Keratinocyte (primary cell): Measurements from ENCODE around the gene ZNF480. TPM values are rescaled to one million over a fixed set of nuclear protein-coding genes. Genes with fewer than 3 reads are reported as not detected.
"Not testable (repeated sequence)": the region's sequence is repeated elsewhere in the genome, so short reads cannot be mapped to it uniquely, and the experiment has no call there.

ENCODE experiments used
- DNase-seq: peaks from one replicate; pipeline ENCODE4 v3.0.0-alpha.2; 2011; ENCODE audit warnings: low read depth, missing footprints, low spot score
- FAIRE-seq: peaks from 2 replicates; lab custom pipeline; 2011; peaks lifted over from hg19 to GRCh38; lab: Jason Lieb, UNC
- H2AFZ ChIP-seq: 2 replicates; pipeline ENCODE4 v1.6.0; 2012; ENCODE audit warnings: low read length, control low read depth, inconsistent platforms; ENCODE audit not compliant: control insufficient read depth
- H3K27ac ChIP-seq: 2 replicates; pipeline ENCODE4 v1.5.1; 2011; ENCODE audit warnings: low read length; ENCODE audit not compliant: control insufficient read depth, insufficient read depth
- H3K27me3 ChIP-seq: 3 replicates; pipeline ENCODE4 v1.6.0; 2011; ENCODE audit warnings: low read length; ENCODE audit not compliant: control insufficient read depth, insufficient read depth; ENCODE audit errors: extremely low read depth
- H3K36me3 ChIP-seq, 2 experiments: 2 replicates in 1 of 2; 3 replicates in 1 of 2; pipeline ENCODE4 v1.5.1; 2011; ENCODE audit warnings: low read length in 2 of 2, mild to moderate bottlenecking in 1 of 2; ENCODE audit not compliant: control insufficient read depth in 2 of 2, insufficient read depth in 2 of 2; ENCODE audit errors: extremely low read depth in 1 of 2
- H3K4me1 ChIP-seq: 3 replicates; pipeline ENCODE4 v1.5.1; 2011; ENCODE audit warnings: low read length; ENCODE audit not compliant: control insufficient read depth, insufficient read depth; ENCODE audit errors: extremely low read depth
- H3K4me2 ChIP-seq: 3 replicates; pipeline ENCODE4 v1.6.0; 2011; ENCODE audit warnings: low read depth, low read length; ENCODE audit not compliant: control insufficient read depth, insufficient read depth; ENCODE audit errors: extremely low read depth
- H3K4me3 ChIP-seq, 3 experiments: fragments of 200-600 bp in 1 of 3; sonication (generic) in 1 of 3; 2 replicates in 2 of 3; 3 replicates in 1 of 3; pipeline ENCODE4 v1.5.1; 2011 to 2016; ENCODE audit warnings: low read length in 3 of 3, mild to moderate bottlenecking in 3 of 3, control low read depth in 2 of 3, inconsistent platforms in 1 of 3, low read depth in 1 of 3, mixed read lengths in 1 of 3, mixed run types in 1 of 3, moderate library complexity in 1 of 3; ENCODE audit not compliant: control insufficient read depth in 2 of 3, insufficient read depth in 2 of 3; ENCODE audit errors: extremely low read depth in 1 of 3
- H3K79me2 ChIP-seq: 2 replicates; pipeline ENCODE4 v1.6.0; 2012; ENCODE audit warnings: low read length; ENCODE audit not compliant: control insufficient read depth, insufficient read depth
- H3K9ac ChIP-seq: 3 replicates; pipeline ENCODE4 v1.6.0; 2011; ENCODE audit warnings: low read length; ENCODE audit not compliant: control insufficient read depth, insufficient read depth; ENCODE audit errors: extremely low read depth
- H3K9me1 ChIP-seq: 3 replicates; pipeline ENCODE4 v1.6.0; 2011; ENCODE audit warnings: low read length; ENCODE audit not compliant: control insufficient read depth, insufficient read depth; ENCODE audit errors: extremely low read depth
- H3K9me3 ChIP-seq: 2 replicates; pipeline ENCODE4 v1.5.1; 2012; ENCODE audit warnings: low read depth, low read length; ENCODE audit not compliant: control insufficient read depth
- H4K20me1 ChIP-seq: 3 replicates; pipeline ENCODE4 v1.6.0; 2011; ENCODE audit warnings: low read length; ENCODE audit not compliant: control insufficient read depth, insufficient read depth; ENCODE audit errors: extremely low read depth
- EZH2 ChIP-seq: IDR thresholded peaks from one replicate; pipeline ENCODE4 v1.6.1; 2012; ENCODE audit warnings: inconsistent platforms, mild to moderate bottlenecking, low read length, moderate library complexity
- dilution Hi-C: fragments of 300-500 bp; cut with MboI; formaldehyde crosslinking; loops from one replicate; pipeline ENCODE4 v1.7.0; 2020; ENCODE audit warnings: low sequenced_read_pairs; ENCODE audit not compliant: extremely low pct_ligation_motif_present
- polyA plus RNA-seq, 5 experiments: library from polyadenylated mRNA; depleted of rRNA in 3 of 5; stranded (reverse) in 3 of 5; stranded (forward) in 1 of 5; unstranded in 1 of 5; fragments of >200 nt; gene quantifications; 1 replicate in 1 of 5; 2 replicates in 3 of 5; 3 replicates in 1 of 5; pipeline versions ENCODE4 v1.2.1 to v1.2.3, GENCODE V29; 2011 to 2012; ENCODE audit warnings: missing spikeins in 2 of 5, low read depth in 1 of 5, low replicate concordance in 1 of 5
- TF ChIP-seq, protein P1 (sequence below), 3 experiments: IDR thresholded peaks in 1 of 3; conservative IDR thresholded peaks in 1 of 3; optimal IDR thresholded peaks in 1 of 3; 2 replicates in 2 of 3; 3 replicates in 1 of 3; pipeline versions ENCODE3 to v1.5.1; 2011; ENCODE audit warnings: low read length in 3 of 3, mild to moderate bottlenecking in 3 of 3, moderate library complexity in 2 of 3, control low read depth in 1 of 3, inconsistent platforms in 1 of 3; ENCODE audit not compliant: insufficient read depth in 2 of 3; ENCODE audit errors: extremely low read depth in 1 of 3

Gene ZNF480
- polyA plus RNA-seq, 1 donor (not counting 4 experiments of a cell fraction or from before 2014, with no cell fraction given): 7.5 TPM

DNA sequence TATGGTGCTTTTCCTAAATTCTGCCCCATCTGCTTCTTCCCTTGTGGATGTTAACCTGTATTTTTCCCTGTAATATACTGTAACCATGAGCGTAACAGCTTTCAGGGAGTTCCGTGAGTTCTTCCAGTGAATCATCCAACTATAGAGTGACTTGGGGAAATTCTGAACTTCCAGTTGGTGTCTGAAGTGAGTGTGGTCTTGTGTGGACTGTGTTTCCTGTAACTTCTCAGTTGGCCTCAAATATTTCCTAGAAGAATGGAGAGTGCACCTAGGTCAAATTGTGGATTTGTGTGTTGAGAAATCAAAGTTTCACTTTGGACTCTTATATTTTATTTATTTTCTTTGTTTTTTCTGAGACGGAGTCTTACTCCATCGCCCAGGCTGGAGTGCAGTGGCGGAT is 38.5 kb upstream of the ZNF480 start:
- Histone ChIP-seq H3K4me1 (no peaks in the 10 kb centered on the region), H3K4me3 (no peak overlapping the region)
- FAIRE-seq: no peak

DNA sequence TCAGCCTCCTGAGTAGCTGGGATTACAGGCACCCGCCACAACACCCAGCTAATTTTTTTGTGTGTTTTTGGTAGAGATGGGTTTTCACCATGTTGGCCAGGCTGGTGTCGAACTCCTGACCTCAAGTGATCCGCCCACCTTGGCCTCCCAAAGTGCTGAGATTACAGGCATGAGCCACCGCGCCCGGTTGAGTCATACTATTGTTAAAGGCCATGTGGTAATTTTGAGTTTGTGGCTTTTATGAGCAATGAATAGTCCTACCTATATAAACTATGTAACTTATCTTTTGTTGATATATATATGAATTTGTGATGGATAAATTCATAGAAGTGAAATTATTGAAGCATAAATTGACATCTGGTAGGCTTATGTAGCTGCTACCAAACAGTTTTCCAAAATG is 31.4 kb upstream of the ZNF480 start:
- H3K36me3 ChIP-seq, FAIRE-seq, dilution Hi-C loops, H3K27me3 ChIP-seq, H3K9me1 ChIP-seq, H3K4me2 ChIP-seq, H3K9ac ChIP-seq, H3K4me3 ChIP-seq, H3K27ac ChIP-seq, H4K20me1 ChIP-seq, H2AFZ ChIP-seq, H3K9me3 ChIP-seq, DNase-seq, H3K4me1 ChIP-seq: not testable (repeated sequence)
- H3K79me2 ChIP-seq: peaks cover 11% of the 10 kb centered on the region

More for the DNA sequence above, 38.5 kb upstream of the ZNF480 start:
- no peak overlapping the region for H3K4me2 ChIP-seq
- no peaks in the 10 kb centered on the region for H3K9me1 ChIP-seq
- peaks cover 2% of the 10 kb centered on the region for H3K9me3 ChIP-seq
- H3K27me3 ChIP-seq: no peaks in the 10 kb centered on the region
- no peak overlapping the region for H3K27ac ChIP-seq
- no peaks in the 10 kb centered on the region for H3K36me3 ChIP-seq
- TF ChIP-seq, protein P1, sequence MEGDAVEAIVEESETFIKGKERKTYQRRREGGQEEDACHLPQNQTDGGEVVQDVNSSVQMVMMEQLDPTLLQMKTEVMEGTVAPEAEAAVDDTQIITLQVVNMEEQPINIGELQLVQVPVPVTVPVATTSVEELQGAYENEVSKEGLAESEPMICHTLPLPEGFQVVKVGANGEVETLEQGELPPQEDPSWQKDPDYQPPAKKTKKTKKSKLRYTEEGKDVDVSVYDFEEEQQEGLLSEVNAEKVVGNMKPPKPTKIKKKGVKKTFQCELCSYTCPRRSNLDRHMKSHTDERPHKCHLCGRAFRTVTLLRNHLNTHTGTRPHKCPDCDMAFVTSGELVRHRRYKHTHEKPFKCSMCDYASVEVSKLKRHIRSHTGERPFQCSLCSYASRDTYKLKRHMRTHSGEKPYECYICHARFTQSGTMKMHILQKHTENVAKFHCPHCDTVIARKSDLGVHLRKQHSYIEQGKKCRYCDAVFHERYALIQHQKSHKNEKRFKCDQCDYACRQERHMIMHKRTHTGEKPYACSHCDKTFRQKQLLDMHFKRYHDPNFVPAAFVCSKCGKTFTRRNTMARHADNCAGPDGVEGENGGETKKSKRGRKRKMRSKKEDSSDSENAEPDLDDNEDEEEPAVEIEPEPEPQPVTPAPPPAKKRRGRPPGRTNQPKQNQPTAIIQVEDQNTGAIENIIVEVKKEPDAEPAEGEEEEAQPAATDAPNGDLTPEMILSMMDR (optimal IDR thresholded peaks at IDR 0.05 in 1 of 3, IDR thresholded peaks at IDR 0.05 in 1 of 3, conservative IDR thresholded peaks at IDR 0.05 in 1 of 3; ENCODE audit: extremely low read depth in 1 of 3, insufficient read depth in 2 of 3, low read length in 3 of 3): no peak
- TF ChIP-seq EZH2: no peak
- dilution Hi-C loops: no loop called here
- no peaks in the 10 kb centered on the region for H3K79me2 ChIP-seq
- no peak overlapping the region for H2AFZ ChIP-seq
- no peak overlapping the region for H3K9ac ChIP-seq
- DNase-seq: no peak
- no peaks in the 10 kb centered on the region for H4K20me1 ChIP-seq
